Activated T-helper 17 cell treated with anti-CD3 and anti-CD28 coated beads, Interleukin-2, amount 50 U/mL, for 72 hours (primary cell): Measurements from ENCODE around the gene HSPA12A. TPM values are rescaled to one million over a fixed set of nuclear protein-coding genes. Genes with fewer than 3 reads are reported as not detected.

Experiments used
- ATAC-seq: fragments of 150-1000 bp; cut with Tn5 transposase; replicated peaks from 2 replicates; pipeline ENCODE4 v1.10.0; 2021; ENCODE audit warnings: mild to moderate bottlenecking, moderate library complexity
- H3K27ac Mint-ChIP-seq: one replicate; pipeline ENCODE4 v1.8.0; 2022; ENCODE audit warnings: mixed read lengths
- H3K27me3 Mint-ChIP-seq: one replicate; pipeline ENCODE4 v1.8.0; 2022; ENCODE audit warnings: mixed read lengths
- H3K36me3 Mint-ChIP-seq: one replicate; pipeline ENCODE4 v1.8.0; 2022; ENCODE audit warnings: low read depth, mild to moderate bottlenecking, mixed read lengths
- H3K4me1 Mint-ChIP-seq: one replicate; pipeline ENCODE4 v1.8.0; 2022; ENCODE audit warnings: mixed read lengths
- H3K4me3 Mint-ChIP-seq: one replicate; pipeline ENCODE4 v1.8.0; 2022; ENCODE audit warnings: mild to moderate bottlenecking, mixed read lengths
- H3K9me3 Mint-ChIP-seq: one replicate; pipeline ENCODE4 v1.8.0; 2022; ENCODE audit warnings: mixed read lengths
- total RNA-seq, 2 donors: library from RNA; stranded (reverse); gene quantifications; one replicate each; pipeline ENCODE4 v1.2.3, GENCODE V29; 2022

The HSPA12A gene
- total RNA-seq, 2 donors from 2014 or later = 0.22 to 1.1 TPM

GRCh38 chr10:116689744-116690143 lies 52.6 kb downstream of the HSPA12A start:
- H3K27ac Mint-ChIP-seq = no peak overlapping the region
- H3K4me3 Mint-ChIP-seq = no peak overlapping the region
- no peak for ATAC-seq
- no peaks in the 10 kb centered on the region for H3K9me3 Mint-ChIP-seq
- H3K36me3 Mint-ChIP-seq = no peaks in the 10 kb centered on the region
- H3K27me3 Mint-ChIP-seq = peaks cover 14% of the 10 kb centered on the region
- no peaks in the 10 kb centered on the region for H3K4me1 Mint-ChIP-seq

- H3K36me3 Mint-ChIP-seq = no peaks in the 10 kb centered on the region
- no peak overlapping the region for H3K4me3 Mint-ChIP-seq
- H3K27ac Mint-ChIP-seq = no peak overlapping the region
- H3K9me3 Mint-ChIP-seq = no peaks in the 10 kb centered on the region
- peaks cover 14% of the 10 kb centered on the region for H3K27me3 Mint-ChIP-seq
- no peak for ATAC-seq
- H3K4me1 Mint-ChIP-seq = no peaks in the 10 kb centered on the region
Observed at GRCh38 chr10:116688741-116689495, 53.4 kb downstream of the HSPA12A start.

GRCh38 chr10:116688241-116688711 lies 54.1 kb downstream of the HSPA12A start:
- no peak for ATAC-seq
- H3K4me3 Mint-ChIP-seq = no peak overlapping the region
- no peak overlapping the region for H3K27ac Mint-ChIP-seq
- peaks cover 14% of the 10 kb centered on the region for H3K27me3 Mint-ChIP-seq
- no peaks in the 10 kb centered on the region for H3K36me3 Mint-ChIP-seq
- no peaks in the 10 kb centered on the region for H3K9me3 Mint-ChIP-seq
- H3K4me1 Mint-ChIP-seq = no peaks in the 10 kb centered on the region

DNA sequence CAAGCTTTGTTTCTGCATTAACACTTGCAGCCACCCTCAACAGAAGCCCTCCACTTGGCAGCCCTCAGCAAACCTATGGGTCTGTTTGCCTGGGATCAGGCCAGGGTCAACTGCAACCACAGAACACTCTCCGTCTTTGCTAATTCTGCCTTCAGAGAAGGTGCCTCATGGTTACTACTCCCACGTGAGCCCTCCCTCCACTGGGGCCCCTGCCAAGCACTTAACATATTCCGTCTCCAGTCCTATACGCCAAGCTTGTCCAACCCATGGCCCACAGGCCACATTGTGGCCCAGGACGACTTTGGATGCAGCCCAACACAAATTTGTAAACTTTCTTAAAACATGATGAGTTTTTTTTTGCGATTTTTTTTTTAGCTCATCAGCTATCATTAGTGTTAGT lies 54.7 kb downstream of the HSPA12A start:
- Mint-ChIP-seq H3K36me3 (no peaks in the 10 kb centered on the region), H3K4me3 (no peak overlapping the region), H3K4me1 (no peaks in the 10 kb centered on the region)

DNA sequence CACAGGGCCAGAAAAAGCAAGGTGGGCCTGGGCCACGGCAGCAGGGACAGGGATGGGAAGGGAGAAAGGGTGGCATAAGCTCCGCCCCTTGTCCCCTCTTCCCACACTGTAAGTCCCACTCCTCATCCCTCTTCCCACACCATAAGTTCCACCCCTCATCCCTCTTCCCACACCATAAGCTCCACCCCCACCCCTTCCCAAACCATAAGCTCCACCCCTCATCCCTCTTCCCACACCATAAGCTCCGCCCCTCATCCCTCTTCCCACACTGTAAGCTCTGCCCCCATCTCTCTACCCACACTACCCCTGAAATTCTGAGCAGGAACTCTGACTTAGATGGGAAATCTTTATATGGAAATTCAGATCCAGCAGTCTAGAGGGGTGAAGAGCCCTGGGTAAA lies 55.7 kb downstream of the HSPA12A start:
- Mint-ChIP-seq H3K36me3 (no peaks in the 10 kb centered on the region), H3K4me1 (no peaks in the 10 kb centered on the region), H3K9me3 (no peaks in the 10 kb centered on the region), H3K27me3 (peaks cover 11% of the 10 kb centered on the region), H3K4me3 (no peak overlapping the region), H3K27ac (no peak overlapping the region)
- no peak for ATAC-seq

More for the DNA sequence above, 54.7 kb downstream of the HSPA12A start:
- Mint-ChIP-seq H3K9me3 (no peaks in the 10 kb centered on the region), H3K27ac (no peak overlapping the region), H3K27me3 (peaks cover 12% of the 10 kb centered on the region)
- ATAC-seq = no peak

DNA sequence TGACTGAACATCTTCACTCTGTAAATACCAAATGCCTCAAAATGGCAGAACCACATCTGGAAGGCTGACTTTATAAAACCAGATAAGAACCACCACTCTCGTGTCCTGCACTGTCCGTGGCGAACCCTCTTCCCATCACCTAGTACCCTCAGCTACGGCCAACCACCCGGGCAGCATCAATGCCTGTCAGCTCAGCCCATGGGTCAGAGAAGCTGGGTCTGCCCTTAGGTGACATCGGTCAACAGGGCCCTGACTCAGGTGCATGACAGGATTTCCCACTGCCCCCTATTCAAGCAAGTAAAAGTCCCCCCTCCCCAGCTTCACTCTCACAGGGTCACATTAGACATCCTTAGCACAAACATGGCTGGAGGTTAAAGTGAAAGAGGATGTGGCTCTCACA lies 56.6 kb downstream of the HSPA12A start:
- Mint-ChIP-seq H3K4me1 (no peaks in the 10 kb centered on the region), H3K27me3 (peaks cover 11% of the 10 kb centered on the region), H3K36me3 (no peaks in the 10 kb centered on the region), H3K4me3 (no peak overlapping the region), H3K9me3 (no peaks in the 10 kb centered on the region), H3K27ac (no peak overlapping the region)
- no peak for ATAC-seq

- no peaks in the 10 kb centered on the region for H3K4me1 Mint-ChIP-seq
- no peak overlapping the region for H3K27ac Mint-ChIP-seq
- H3K9me3 Mint-ChIP-seq = no peaks in the 10 kb centered on the region
- no peaks in the 10 kb centered on the region for H3K36me3 Mint-ChIP-seq
- peaks cover 11% of the 10 kb centered on the region for H3K27me3 Mint-ChIP-seq
- no peak overlapping the region for H3K4me3 Mint-ChIP-seq
- ATAC-seq = no peak
Observed at GRCh38 chr10:116684781-116685180, 57.6 kb downstream of the HSPA12A start.

- H3K27ac Mint-ChIP-seq = no peak overlapping the region
- no peaks in the 10 kb centered on the region for H3K4me1 Mint-ChIP-seq
- no peak overlapping the region for H3K4me3 Mint-ChIP-seq
- no peaks in the 10 kb centered on the region for H3K36me3 Mint-ChIP-seq
- H3K9me3 Mint-ChIP-seq = no peaks in the 10 kb centered on the region
- peaks cover 4% of the 10 kb centered on the region for H3K27me3 Mint-ChIP-seq
- ATAC-seq = no peak
Observed at GRCh38 chr10:116683821-116684220, 58.5 kb downstream of the HSPA12A start.

DNA sequence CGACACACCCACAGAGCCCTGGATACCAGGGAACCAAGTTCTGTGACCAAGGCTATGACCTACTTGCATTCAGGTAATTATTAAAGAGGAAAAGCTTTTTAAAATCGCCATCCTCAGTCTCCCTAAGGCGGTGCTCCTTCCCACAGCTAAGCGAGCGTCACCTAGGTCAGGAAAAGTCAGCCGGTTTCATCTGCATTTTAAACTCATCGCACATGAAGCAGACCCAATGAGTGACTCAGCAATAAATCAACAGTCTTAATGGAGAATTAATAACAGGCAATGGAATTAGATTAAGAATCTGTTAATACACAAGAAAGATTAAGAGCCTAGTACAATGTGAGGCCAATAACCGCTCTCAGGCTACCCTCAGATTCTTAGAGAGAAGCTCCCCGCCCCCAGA lies 59.2 kb downstream of the HSPA12A start:
- ATAC-seq = no peak
- no peak overlapping the region for H3K27ac Mint-ChIP-seq
- no peaks in the 10 kb centered on the region for H3K36me3 Mint-ChIP-seq
- H3K9me3 Mint-ChIP-seq = no peaks in the 10 kb centered on the region
- no peak overlapping the region for H3K4me3 Mint-ChIP-seq
- H3K4me1 Mint-ChIP-seq = no peaks in the 10 kb centered on the region
- H3K27me3 Mint-ChIP-seq = peaks cover 4% of the 10 kb centered on the region

DNA sequence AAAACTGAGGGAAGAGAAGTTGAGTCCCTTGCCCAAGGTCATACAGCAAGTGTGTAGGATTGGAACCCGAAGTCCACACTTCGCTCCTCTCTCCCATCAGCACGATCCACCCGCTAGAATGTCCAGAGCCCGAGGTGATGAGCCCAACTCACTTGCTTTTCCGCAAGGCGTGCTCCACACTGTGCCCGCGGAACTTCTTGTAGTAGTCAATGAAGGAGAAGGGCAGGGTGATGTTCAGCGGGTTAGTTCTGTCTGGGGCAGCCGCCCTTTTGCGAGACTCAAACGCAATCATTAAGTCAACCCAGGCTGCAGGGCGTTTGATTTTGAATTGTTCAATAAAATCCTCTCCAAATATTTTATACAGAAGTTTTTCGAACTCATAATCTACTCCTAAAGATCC lies 63.0 kb downstream of the HSPA12A start:
- no peaks in the 10 kb centered on the region for H3K9me3 Mint-ChIP-seq
- H3K4me1 Mint-ChIP-seq = no peaks in the 10 kb centered on the region
- no peaks in the 10 kb centered on the region for H3K36me3 Mint-ChIP-seq
- H3K4me3 Mint-ChIP-seq = no peak overlapping the region
- H3K27me3 Mint-ChIP-seq = peaks cover 3% of the 10 kb centered on the region
- ATAC-seq = no peak
- H3K27ac Mint-ChIP-seq = no peak overlapping the region

DNA sequence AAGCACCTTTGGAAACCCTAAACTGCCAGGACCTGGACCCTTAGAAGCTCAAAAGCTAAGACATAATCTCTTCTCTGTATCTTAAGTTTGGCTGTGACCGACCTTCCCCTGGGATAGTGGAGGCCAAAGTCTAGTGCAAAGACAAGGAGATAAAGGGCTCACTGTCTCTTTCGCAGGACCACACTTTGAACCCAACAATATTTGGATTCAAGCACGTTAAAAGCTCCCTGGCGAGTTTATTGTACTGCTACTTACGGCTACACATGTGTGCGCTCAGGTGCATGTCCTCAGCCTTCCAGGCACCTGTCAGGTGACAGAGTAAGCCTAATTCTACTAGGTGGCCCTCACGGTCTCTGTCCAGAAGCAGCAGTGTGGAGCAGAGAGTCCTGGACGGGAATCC lies 65.7 kb downstream of the HSPA12A start:
- no peaks in the 10 kb centered on the region for H3K9me3 Mint-ChIP-seq
- ATAC-seq = no peak
- H3K27ac Mint-ChIP-seq = no peak overlapping the region
- H3K4me1 Mint-ChIP-seq = no peaks in the 10 kb centered on the region
- H3K27me3 Mint-ChIP-seq = peaks cover 9% of the 10 kb centered on the region
- H3K4me3 Mint-ChIP-seq = no peak overlapping the region
- no peaks in the 10 kb centered on the region for H3K36me3 Mint-ChIP-seq

DNA sequence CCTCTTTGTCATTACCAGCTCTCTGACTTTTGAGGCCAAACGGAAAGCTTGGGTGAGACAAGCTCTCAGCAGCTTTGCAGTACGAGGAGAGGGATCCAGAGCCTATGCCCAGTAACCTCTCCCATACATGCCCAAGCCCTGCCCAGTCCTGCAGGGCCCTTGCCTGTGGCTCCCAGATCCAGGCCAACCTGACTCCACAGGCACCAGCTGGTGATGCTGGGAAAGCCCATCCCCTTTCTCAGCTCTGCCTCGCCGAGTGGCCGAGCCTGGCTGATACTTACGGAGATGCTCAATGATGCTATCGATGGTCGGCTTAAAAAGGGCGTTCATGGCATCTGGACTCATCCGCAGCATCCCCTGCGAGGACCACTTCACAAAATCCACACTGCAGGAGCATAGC lies 66.2 kb downstream of the HSPA12A start:
- Mint-ChIP-seq H3K9me3 (no peaks in the 10 kb centered on the region), H3K36me3 (no peaks in the 10 kb centered on the region), H3K4me1 (no peaks in the 10 kb centered on the region), H3K4me3 (no peak overlapping the region), H3K27ac (no peak overlapping the region), H3K27me3 (peaks cover 10% of the 10 kb centered on the region)
- no peak for ATAC-seq

- ATAC-seq = no peak
- no peak overlapping the region for H3K4me3 Mint-ChIP-seq
- H3K4me1 Mint-ChIP-seq = no peaks in the 10 kb centered on the region
- no peaks in the 10 kb centered on the region for H3K9me3 Mint-ChIP-seq
- no peaks in the 10 kb centered on the region for H3K36me3 Mint-ChIP-seq
- H3K27me3 Mint-ChIP-seq = peaks cover 18% of the 10 kb centered on the region
- no peak overlapping the region for H3K27ac Mint-ChIP-seq
Observed at GRCh38 chr10:116674901-116675423, 67.4 kb downstream of the HSPA12A start.

- Mint-ChIP-seq H3K4me3 (no peak overlapping the region), H3K9me3 (no peaks in the 10 kb centered on the region), H3K36me3 (no peaks in the 10 kb centered on the region), H3K27me3 (peaks cover 22% of the 10 kb centered on the region), H3K27ac (no peak overlapping the region), H3K4me1 (no peaks in the 10 kb centered on the region)
- no peak for ATAC-seq
Observed at GRCh38 chr10:116673866-116674265, 68.5 kb downstream of the HSPA12A start.

- Mint-ChIP-seq H3K27me3 (peaks cover 26% of the 10 kb centered on the region), H3K36me3 (no peaks in the 10 kb centered on the region), H3K4me1 (no peaks in the 10 kb centered on the region), H3K9me3 (no peaks in the 10 kb centered on the region), H3K4me3 (no peak overlapping the region), H3K27ac (no peak overlapping the region)
- no peak for ATAC-seq
Observed at GRCh38 chr10:116672891-116673290, 69.5 kb downstream of the HSPA12A start.
